K562 (cell line): ENCODE data around the gene SLC35G6. TPM values are rescaled to one million over a fixed set of nuclear protein-coding genes. Genes with fewer than 3 reads are reported as not detected.

Source experiments
- MGA ChIP-seq: fragments of 450-650 bp; IDR thresholded peaks from 2 replicates; pipeline ENCODE4 v1.6.1; 2016; ENCODE audit warnings: mild to moderate bottlenecking, moderate library complexity
- MTA3 ChIP-seq: fragments of 450-650 bp; formaldehyde crosslinking; IDR thresholded peaks from 2 replicates; pipeline ENCODE4 v1.6.1; 2017; ENCODE audit warnings: mild to moderate bottlenecking, borderline replicate concordance
- RBM22 ChIP-seq: fragments of 200-400 bp; formaldehyde crosslinking; IDR thresholded peaks from 2 replicates; pipeline ENCODE4 v1.6.1; 2018; ENCODE audit warnings: low read length, low read depth; ENCODE audit not compliant: poor library complexity, severe bottlenecking
- ZNF395 ChIP-seq: fragments of 200-800 bp; sonication (Bioruptor generic); IDR thresholded peaks from 2 replicates; pipeline ENCODE4 v1.6.1; 2017; ENCODE audit warnings: missing genetic modification characterization, missing compliant biosample characterization
- polyA plus RNA-seq, 8 experiments: library from polyadenylated mRNA; depleted of rRNA in 4 of 8; stranded (reverse) in 5 of 8; unstranded in 3 of 8; fragments of >200 nt; fragmentation: Nextera tagmentation in 2 of 8; fragmentation: Illumina TruSeq in 1 of 8; extraction: Ambion mirVana in 2 of 8; extraction: Trizol in 1 of 8; gene quantifications; 2 replicates each; pipeline versions ENCODE4 v1.2.1 to v1.2.3, GENCODE V29; 2011 to 2014; ENCODE audit warnings: inconsistent platforms in 1 of 8, missing spikeins in 1 of 8
- total RNA-seq, 7 experiments: library from RNA; depleted of rRNA in 6 of 7; stranded (reverse); fragments of >200 nt in 6 of 7; fragmentation: Illumina TruSeq in 2 of 7; extraction: Trizol in 2 of 7; gene quantifications; 2 replicates each; pipeline versions ENCODE4 v1.2.1 to v1.2.3, GENCODE V29; 2011 to 2021; ENCODE audit warnings: low replicate concordance in 1 of 7
- TF ChIP-seq, protein P1 (sequence below): sonication (generic); IDR thresholded peaks from 2 replicates; pipeline ENCODE4 v1.6.1; 2016
- TF ChIP-seq, protein P2 (sequence below): fragments of 450-650 bp; conservative IDR thresholded peaks from 2 replicates; pipeline ENCODE4 v1.6.1; 2016; ENCODE audit warnings: missing genetic modification characterization, low read depth, mild to moderate bottlenecking, missing compliant biosample characterization, moderate library complexity
- TF ChIP-seq, protein P3 (sequence below): fragments of 250-450 bp; sonication (Bioruptor Pico); IDR thresholded peaks from 2 replicates; pipeline ENCODE4 v1.8.0; 2021; ENCODE audit warnings: mild to moderate bottlenecking, moderate library complexity
- TF ChIP-seq, protein P4 (sequence below): sonication (generic); formaldehyde crosslinking; IDR thresholded peaks from 2 replicates; pipeline ENCODE4 v1.8.1; 2023; ENCODE audit warnings: mild to moderate bottlenecking, missing genetic modification reagents

Gene SLC35G6
- total and polyA plus RNA-seq, 9 of the 15 experiments (the other 6 are each of a cell fraction or from before 2014, with no cell fraction given): not detected

GRCh38 chr17:7484919-7485377 is 3.7 kb downstream of the SLC35G6 start (continued):
- TF ChIP-seq MGA (peak; percentile 44), RBM22 (no peak), ZNF395 (CRISPR knock-in tag) (no peak), MTA3 (0 out of 2 replicates have a peak, but pooled peaks have one; percentile 14)
- TF ChIP-seq, protein P1, sequence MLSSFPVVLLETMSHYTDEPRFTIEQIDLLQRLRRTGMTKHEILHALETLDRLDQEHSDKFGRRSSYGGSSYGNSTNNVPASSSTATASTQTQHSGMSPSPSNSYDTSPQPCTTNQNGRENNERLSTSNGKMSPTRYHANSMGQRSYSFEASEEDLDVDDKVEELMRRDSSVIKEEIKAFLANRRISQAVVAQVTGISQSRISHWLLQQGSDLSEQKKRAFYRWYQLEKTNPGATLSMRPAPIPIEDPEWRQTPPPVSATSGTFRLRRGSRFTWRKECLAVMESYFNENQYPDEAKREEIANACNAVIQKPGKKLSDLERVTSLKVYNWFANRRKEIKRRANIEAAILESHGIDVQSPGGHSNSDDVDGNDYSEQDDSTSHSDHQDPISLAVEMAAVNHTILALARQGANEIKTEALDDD: peak; percentile 65; the same call in 1 of the 2 replicates
- TF ChIP-seq, protein P2, sequence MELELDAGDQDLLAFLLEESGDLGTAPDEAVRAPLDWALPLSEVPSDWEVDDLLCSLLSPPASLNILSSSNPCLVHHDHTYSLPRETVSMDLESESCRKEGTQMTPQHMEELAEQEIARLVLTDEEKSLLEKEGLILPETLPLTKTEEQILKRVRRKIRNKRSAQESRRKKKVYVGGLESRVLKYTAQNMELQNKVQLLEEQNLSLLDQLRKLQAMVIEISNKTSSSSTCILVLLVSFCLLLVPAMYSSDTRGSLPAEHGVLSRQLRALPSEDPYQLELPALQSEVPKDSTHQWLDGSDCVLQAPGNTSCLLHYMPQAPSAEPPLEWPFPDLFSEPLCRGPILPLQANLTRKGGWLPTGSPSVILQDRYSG (tag): no peak
- TF ChIP-seq, protein P3, sequence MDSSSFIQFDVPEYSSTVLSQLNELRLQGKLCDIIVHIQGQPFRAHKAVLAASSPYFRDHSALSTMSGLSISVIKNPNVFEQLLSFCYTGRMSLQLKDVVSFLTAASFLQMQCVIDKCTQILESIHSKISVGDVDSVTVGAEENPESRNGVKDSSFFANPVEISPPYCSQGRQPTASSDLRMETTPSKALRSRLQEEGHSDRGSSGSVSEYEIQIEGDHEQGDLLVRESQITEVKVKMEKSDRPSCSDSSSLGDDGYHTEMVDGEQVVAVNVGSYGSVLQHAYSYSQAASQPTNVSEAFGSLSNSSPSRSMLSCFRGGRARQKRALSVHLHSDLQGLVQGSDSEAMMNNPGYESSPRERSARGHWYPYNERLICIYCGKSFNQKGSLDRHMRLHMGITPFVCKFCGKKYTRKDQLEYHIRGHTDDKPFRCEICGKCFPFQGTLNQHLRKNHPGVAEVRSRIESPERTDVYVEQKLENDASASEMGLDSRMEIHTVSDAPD (CRISPR knock-in tag): no peak
- TF ChIP-seq, protein P4, sequence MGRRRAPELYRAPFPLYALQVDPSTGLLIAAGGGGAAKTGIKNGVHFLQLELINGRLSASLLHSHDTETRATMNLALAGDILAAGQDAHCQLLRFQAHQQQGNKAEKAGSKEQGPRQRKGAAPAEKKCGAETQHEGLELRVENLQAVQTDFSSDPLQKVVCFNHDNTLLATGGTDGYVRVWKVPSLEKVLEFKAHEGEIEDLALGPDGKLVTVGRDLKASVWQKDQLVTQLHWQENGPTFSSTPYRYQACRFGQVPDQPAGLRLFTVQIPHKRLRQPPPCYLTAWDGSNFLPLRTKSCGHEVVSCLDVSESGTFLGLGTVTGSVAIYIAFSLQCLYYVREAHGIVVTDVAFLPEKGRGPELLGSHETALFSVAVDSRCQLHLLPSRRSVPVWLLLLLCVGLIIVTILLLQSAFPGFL (CRISPR knock-in tag): 0 out of 2 replicates have a peak, but pooled peaks have one; percentile 91
